Gastroesophageal sphincter (tissue), 3 donors: ENCODE results near the gene EEF1AKMT1.

ENCODE experiments used
- EP300 ChIP-seq: sonication (generic); formaldehyde crosslinking; IDR thresholded peaks from one replicate; pipeline ENCODE4 v1.6.1; 2017; ENCODE audit warnings: antibody characterized with exemption, mild to moderate bottlenecking
- POLR2A ChIP-seq, 2 donors: fragments of 450-650 bp; IDR thresholded peaks; one replicate each; pipeline ENCODE4 v1.6.1; 2017; ENCODE audit warnings: antibody characterized with exemption in 2 of 2, mild to moderate bottlenecking in 2 of 2, moderate library complexity in 1 of 2
- POLR2AphosphoS5 ChIP-seq: sonication (generic); formaldehyde crosslinking; IDR thresholded peaks from one replicate; pipeline ENCODE4 v1.6.1; 2017; ENCODE audit warnings: antibody characterized with exemption
- TF ChIP-seq, protein P1 (sequence below), 4 experiments: fragments of 200-600 bp in 2 of 4; fragments of 450-650 bp in 2 of 4; sonication (generic) in 1 of 4; IDR thresholded peaks; one replicate each; pipeline ENCODE4 v1.5.1; 2017 to 2019; ENCODE audit warnings: antibody characterized with exemption in 4 of 4, mild to moderate bottlenecking in 2 of 4, moderate library complexity in 2 of 4

- TF ChIP-seq, protein P1, sequence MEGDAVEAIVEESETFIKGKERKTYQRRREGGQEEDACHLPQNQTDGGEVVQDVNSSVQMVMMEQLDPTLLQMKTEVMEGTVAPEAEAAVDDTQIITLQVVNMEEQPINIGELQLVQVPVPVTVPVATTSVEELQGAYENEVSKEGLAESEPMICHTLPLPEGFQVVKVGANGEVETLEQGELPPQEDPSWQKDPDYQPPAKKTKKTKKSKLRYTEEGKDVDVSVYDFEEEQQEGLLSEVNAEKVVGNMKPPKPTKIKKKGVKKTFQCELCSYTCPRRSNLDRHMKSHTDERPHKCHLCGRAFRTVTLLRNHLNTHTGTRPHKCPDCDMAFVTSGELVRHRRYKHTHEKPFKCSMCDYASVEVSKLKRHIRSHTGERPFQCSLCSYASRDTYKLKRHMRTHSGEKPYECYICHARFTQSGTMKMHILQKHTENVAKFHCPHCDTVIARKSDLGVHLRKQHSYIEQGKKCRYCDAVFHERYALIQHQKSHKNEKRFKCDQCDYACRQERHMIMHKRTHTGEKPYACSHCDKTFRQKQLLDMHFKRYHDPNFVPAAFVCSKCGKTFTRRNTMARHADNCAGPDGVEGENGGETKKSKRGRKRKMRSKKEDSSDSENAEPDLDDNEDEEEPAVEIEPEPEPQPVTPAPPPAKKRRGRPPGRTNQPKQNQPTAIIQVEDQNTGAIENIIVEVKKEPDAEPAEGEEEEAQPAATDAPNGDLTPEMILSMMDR (IDR thresholded peaks at IDR 0.05): no peak
- TF ChIP-seq POLR2AphosphoS5 (no peak), POLR2A (IDR thresholded peaks at IDR 0.05) (no peak), EP300 (no peak)
These were observed 8.5 kb upstream of the EEF1AKMT1 start for GRCh38 chr13:20782116-20782708.
